ENCODE results near the gene PKN2.
"Not testable (repeated sequence)": the region's sequence is repeated elsewhere in the genome, so short reads cannot be mapped to it uniquely, and the experiment has no call there.

The PKN2 gene

DNA sequence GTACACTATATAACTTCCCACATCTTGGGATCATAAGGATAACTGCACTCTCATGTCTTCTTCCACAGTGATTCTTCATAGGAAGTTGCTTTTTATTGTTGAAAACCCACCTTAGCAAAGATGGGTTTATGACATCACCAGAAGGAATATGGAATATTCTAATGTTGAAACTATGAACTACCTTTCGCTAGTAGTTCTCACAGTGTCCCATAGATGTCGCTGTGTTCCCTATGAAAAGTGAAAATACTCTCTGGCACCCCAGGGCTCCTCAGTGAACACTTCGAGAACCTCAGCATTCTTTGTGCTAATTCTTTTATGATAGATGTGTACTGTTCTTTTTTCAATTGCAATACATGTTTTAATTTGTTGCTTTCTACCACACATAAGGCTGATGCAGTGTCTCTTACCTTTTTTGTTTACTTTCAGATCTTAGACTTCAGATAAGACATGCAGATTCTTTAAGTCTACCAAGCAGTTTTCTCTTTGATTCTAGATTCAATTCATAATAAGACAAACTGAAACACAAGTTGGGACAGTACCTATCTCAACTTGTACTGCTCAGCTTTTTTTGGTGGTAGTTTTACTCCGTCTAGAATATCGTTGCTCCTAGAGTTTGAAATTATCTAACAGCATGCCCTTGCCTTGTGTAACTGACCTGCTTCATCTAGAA, 116.4 kb downstream of the PKN2 start:
- peak; percentile 6 to 69 for DNase-seq

DNA sequence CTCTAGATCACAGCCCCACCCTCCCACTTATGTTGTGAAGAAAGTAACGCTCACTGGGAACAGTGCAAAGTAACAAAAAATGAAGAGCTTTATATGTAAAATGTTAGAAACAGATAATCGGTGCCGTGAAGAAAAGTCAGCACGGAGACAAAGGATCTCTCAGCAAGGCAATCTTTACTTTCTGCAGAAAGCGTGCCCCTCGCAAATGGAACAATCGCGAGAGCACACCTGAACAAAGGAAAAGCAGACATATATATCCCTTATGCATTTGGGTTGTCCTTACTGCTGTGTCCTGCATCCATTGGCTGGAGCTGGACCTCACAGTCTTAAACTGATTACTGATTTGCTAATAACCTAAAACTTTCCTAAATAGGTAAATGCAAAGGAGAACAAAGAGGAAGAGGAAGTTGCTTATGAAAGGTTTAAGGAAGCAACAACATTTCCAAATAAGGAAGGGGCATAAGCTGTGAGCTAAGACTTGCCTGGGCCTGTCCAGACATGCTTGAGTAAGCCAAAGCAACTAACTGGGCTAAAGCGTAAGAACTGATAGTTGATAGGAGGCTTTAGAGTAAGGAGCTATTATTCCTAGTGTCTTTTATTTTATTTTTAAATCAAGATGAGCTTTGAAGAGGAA, 117.6 kb downstream of the PKN2 start:
- DNase-seq: no peak

DNA sequence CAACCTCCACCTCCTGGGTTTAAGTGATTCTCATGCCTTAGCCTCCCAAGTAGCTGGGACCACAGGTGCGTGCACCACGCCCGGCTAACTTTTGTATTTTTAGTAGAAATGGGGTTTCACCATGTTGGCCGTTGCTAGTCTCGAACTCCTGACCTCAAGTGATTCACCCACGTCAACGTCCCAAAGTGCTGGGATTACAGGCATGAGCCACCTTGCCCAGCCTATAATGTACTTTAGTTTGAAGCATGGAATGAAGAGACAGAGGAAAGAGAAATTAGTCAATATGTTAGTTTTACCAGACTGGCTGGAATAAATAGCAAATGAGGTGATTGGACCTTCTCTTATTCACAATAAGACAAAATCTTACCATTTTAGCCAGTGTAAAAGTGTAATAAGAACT, 118.3 kb downstream of the PKN2 start:
- no peak for DNase-seq

DNA sequence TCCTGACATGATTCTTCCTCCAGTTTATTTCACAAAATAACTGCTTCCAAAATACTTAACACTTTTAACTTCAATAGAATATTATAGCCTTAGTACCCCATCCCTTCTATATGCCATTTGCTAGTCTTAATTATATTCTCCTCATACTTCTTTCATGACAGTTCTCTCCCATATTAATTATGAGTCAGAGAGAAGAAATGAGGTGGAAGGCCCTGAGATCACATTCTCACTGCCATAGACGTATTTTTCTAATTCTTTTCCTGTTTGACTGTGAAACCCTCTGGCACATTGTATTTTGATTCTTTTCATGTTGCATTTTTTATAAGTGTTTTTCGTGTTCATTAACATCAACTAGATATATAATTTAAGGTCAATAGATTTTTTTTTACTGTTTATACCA, 118.9 kb downstream of the PKN2 start:
- DNase-seq: no peak

DNA sequence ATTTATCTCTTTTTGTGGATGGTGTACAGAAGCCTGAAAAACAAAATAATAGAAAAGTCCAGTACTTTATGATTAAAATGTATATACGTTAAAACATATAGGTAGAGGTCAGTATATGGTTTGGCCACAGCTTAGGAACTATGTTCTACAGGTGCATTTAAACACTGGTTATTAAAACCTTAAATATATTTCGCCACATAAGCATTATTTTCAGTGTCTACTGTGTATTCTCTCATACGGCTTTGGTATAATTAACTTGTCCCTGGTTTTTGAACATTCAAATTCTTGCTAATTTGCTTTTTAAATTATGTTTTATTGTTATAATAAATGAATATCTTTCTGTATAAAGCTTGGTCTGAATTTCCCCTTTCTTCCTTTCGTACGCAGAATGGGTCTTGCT, 119.4 kb downstream of the PKN2 start:
- no peak for DNase-seq

DNA sequence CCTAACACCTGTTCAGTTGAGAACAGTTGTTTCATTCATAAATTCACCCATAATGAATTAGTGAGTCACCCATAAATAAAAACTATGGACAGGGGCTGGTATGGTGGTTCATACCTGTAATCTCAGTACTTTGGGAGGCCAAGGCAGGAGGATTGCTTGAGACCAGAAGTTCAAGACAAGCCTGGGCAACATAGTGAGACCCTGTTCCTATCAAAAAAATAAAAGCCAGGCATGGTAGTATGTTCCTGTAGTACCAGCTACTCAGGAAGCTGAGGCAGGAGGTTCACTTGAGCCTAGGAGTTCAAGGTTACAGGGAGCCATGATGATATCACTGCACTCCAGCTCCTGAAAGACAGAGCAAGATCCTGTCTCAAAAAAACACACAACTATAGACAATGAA, 128.3 kb downstream of the PKN2 start:
- DNase-seq: no peak

DNA sequence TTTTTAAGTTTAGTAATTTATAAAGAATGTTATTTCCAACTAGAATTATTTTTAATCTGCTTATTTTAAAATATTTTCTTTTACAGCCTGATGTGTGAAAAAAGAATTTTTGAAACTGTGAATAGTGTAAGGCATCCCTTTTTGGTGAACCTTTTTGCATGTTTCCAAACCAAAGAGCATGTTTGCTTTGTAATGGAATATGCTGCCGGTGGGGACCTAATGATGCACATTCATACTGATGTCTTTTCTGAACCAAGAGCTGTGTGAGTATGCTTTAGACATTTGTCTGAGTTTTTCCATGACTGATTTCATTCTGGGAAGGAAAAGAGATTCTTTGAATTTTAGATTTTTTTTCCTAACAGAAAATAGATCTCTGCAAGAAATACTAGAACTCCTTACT, 129.4 kb downstream of the PKN2 start:
- no peak for DNase-seq

DNA sequence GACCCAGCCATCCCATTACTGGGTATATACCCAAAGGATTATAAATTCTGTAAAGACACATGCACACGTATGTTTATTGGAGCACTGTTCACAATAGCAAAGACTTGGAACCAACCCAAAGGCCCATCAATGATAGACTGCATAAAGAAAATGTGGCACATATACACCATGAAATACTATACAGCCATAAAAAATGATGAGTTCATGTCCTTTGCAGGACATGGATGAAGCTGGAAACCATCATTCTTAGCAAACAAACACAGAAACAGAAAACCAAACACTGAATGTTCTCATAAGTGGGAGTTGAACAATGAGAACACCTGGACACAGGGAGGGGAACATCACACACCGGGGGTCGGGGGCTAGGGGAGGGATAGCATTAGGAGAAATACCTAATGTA, 135.6 kb downstream of the PKN2 start:
- not testable (repeated sequence) for DNase-seq

DNA sequence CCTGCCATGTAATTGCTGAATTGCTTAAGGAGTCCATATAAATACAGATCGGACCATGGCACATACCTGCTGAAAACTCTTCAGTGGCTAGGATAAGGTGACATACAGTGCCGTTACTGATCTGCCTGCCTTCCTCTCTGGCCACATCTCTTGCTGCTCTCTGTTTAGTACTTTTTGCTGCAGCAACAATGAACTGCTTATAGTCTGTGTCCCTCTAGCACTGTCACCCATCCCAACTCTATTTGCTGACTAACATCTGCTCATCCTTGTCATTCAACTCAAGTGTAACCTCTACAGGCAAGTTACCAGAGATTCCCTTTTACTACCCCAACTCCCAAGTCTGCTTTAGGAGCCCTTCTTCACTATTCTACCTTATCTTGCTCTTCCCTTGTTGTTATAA, 141.6 kb downstream of the PKN2 start:
- no peak for DNase-seq

DNA sequence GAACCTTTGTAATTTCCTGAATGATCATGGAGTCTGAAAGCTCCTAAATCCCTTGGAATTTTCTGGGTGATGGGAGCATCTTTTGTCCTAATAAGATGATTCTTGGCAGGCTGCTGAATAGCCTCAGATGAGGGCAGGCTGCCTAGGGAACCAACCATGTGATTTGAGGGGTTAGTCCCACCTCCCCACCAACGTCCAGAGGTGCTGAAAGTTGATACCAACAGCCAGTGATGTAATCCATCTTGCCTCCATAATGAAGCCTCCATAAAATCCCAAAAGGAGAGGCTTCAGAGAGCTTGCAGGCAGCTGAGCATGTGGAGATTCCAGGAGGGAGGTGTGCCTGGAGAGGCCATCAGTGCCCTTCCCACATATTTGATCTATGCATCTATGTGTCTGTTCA, 163.6 kb downstream of the PKN2 start:
- no peak for DNase-seq

DNA sequence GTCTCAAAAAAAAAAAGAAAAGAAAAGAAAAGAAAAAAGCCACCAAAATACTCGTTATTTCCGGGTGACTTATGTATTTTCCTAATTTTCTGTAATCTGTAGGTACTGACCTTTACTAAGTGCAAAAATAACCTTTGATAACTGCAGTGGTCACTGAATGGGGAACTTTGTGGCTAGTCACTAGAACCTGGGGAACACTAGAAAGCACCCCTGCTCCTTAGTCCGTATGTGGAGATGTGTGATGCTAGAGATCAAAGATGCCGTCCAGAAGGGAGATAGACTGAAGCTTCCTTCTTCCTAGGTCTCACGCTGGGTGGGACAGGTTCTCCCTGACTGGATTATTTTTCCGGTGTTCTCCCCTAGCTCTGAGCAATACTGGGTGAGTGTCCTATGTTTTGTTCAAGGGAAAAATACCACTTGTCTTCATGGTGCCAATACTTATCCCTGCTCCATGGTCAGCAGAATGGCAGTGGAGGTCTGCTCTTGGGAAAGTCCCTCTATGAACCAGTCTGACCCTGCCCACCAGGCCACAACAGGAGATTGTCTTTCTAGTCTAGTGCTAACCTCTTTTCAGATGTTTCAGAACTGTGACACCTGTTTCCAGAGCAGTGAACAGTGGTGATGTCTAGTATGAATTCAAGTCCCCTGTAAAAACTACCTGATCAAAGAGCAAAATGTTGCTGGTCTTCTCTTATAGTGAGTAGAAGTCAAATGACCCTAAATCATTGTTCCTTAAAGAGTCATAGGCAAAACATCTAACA, 167.4 kb downstream of the PKN2 start:
- no peak for DNase-seq

DNA sequence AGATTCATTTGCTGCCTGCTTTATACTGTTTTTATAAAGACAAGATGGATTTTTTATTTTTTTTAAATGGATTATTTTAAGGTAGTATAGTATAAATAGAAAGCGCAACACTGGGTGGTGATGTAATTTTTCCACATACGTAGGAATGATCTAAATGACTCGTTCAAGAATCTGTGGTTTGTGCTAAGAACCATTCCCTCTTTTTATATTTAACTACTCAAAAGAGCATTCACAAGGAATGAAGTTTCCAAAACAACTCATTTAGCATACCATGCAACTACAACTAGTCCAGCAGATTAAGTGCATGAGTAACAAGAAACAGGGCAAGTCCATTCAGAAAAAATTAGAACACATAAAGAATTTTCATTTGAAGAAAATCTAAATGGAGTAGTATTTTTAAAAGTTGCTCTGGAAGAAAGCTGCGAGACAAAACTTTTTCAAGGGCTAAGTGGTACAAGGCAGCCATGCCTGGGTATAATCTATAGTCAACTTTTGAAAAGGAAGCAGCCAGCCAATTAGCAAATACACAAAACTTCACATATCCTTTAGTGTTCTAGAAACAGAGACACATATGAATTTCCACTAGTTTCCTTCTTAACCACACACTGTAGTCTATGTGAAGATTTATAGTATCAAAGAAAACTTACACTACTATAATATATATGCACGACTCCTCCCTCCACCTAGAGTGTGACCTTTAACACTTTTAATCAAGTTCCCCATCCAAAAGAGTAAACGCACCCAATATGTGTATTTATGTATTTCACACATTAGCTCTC, 183.9 kb downstream of the PKN2 start:
- DNase-seq: no peak

DNA sequence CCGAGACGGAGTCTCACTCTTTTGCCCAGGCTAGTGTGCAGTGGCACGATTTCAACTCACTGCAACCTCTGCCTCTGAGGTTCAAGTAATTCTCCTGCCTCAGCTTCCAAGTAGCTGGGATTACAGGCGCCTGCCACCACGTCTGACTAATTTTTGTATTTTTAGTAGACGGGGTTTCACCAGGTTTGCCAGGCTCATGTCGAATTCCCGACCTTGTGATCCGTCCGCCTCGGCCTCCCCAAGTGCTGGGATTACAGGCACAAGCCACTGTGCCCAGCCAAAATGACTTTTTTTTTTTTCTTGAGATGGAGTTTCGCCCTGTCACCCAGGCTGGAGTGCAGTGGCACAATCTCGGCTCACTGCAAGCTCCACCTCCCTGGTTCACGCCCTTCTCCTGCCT, 185.6 kb downstream of the PKN2 start:
- DNase-seq: not testable (repeated sequence)

DNA sequence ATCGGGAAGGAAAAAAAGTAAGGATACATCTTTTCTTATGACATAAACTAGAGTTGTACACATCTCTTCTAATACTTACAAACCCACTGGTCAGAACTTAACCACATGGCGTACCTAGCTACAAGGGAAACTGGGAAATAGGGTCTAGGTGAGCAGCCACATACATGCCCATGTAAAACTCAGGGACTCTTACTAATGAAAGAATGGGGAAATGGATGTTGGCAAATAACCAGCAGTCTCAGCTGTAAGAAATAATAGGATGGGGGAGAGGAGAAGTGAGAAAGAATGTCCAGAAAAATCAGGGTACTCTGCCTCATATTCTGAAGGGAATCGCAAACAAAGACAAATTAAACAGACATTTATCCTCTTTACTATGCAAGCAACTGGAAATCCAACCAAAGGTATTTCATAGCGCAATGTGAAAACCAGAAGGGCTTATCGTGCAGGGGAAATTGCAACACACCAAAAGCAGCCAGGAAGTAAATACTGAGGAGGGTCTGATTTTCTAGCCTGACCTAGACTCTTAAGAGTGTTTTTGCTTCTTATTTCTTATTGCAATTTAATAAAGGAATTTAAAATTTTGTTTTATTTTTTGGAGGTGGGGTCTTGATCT, 189.8 kb downstream of the PKN2 start:
- DNase-seq: no peak

DNA sequence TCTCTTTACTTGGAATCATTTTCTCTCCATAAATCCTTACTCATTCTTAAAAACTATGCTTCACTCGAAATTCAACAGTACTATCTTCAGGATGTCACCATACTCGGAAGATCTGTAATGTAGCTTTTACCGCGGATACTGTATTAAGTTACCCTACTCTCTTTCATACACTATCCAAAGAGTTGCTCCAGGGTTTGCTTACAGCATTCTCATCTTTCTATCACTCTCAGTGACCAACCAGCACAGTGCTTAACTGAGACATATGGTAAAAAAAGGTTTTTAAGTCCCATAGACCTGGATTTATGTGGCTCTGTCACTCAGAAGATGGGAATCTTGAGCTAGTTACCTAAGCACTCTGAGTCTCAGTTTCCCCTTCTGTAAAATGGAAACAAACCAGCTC, 191.5 kb downstream of the PKN2 start:
- no peak for DNase-seq

DNA sequence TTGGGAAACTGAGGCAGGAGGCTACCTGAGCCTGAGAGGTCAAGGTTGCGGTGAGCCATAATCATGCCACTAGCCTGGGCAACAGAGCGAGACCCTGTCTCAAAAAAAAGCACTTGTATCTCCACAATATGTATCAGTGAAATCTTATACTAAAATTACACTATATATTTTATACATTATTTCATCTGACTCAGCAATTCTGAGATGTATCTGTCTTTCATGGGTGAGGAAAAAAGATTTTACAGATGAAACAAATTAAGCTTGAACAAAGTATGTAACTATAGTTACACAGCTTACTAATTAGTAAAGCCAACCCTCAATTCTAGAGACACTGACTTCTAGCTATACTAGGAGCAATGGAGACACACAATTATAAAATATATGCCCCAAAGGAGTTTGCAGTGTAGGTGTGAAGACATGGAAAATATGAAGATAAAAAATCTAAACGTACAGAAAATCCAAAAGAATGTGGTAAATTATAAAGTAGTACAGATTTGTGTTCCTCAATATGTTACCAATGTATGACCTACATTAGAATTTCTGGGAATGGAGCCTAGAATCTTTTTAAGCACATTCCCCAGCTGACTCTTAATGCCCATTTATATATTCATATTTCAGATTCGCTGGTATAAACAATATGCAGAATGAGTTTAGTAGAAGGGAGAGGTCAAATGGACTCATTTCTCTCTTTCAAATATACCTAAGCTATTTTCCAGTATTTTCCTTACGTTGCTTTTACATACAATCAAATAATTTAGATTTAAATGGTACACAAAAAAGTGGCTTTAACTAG, 192.7 kb downstream of the PKN2 start:
- DNase-seq: no peak

DNA sequence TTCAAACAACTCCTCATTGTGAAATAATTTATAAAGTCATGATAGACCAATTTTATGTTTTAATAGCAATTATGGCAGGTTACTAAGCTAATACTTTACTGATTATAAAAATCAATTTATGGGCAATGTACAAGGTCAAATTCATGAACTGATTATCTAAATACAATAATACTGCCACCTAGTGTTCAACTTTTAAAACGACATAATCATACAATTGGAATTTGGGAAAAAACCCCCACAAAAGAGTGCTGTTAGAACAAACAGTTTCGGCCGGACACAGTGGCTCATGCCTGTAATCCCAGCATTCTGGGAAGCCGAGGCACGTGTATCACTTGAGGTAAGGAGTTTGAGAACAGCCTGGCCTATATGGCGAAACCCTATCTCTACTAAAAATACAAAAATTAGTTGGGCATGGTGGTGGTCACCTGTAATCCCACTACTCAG, 193.3 kb downstream of the PKN2 start:
- peak in 1 of 2 donors; percentile 37 for DNase-seq

DNA sequence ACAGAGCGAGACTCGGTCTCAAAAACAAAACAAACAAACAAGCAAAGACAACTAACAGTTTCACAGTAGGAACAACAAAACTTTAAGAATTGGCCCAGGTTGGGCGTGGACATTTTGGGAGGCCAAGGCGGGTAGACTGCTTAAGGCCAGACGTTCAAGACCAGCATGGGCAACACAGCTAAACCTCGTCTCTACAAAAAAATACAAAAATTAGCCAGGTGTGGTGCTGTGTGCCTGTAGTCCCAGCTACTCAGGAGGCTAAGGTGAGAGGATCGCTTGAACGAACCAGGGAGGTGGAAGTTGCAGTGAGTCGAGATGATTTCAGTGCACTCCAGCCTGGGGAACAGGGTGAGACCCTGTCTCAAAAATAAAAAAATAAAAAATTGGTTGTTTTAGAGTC, 193.8 kb downstream of the PKN2 start:
- DNase-seq: no peak

DNA sequence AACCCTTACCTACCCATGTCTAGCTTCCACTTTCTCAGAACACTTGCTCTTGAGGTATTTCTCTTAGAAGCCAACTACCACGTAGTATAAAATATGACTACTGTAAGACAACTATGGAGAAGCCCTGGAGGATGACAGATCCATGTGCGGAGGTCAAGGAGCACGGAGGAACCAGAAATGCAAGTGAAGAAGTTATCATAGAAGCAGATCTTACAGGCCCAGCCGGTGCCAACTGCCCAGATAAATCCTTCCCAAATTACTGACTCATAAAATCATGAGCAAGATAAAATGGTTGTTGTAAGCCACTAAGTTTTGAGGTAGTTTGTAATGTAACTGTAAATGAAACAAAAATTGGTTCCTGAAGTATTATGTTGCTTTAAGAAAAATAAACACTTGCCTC, 194.7 kb downstream of the PKN2 start:
- no peak for DNase-seq

DNA sequence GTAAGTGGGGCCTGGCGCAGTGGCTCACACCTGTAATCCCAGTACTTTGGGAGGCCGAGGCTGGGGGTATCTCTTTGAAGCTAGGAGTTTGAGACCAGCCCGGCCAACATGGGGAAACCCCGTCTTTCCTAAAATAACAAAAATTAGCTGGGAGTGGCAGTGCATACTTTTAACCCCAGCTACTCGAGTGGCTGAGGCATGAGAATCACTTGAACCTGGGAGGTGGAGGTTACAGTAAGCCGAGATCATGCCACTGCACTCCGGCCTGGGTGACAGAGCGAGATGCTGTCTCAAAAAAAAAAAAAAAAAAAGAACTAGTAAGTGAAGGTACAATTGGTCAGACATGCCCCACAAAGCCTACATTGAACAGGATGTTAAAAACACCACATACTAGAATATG, 196.6 kb downstream of the PKN2 start:
- DNase-seq: not testable (repeated sequence)

DNA sequence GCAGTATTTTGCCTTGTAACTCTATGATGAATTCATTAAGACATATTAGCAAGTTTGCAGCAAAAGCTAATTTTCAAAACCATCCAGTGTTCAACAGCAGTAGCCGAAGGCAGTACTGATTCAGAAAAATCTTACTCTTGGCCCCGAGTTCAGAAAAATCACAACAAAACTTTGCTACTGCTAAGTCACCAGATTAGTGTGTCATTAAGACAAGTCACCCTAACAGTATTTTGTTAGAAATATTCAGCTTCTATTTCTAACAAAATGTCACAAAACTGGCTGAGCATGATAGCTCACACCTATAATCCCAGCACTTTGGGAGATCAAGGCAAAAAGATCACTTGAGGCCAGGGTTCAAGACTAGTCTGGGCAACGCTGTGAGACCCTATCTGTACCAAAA, 199.1 kb downstream of the PKN2 start:
- no peak for DNase-seq

All from CD4-positive, alpha-beta T cell treated with Interferon alpha-2 for 1 hour (primary cell).